ENCODE data around the gene SDK2. TPM values are rescaled to one million over a fixed set of nuclear protein-coding genes. Genes with fewer than 3 reads are reported as not detected.
A peak's percentile ranks its signal among the peaks of the same experiment; 100 is the strongest.

The SDK2 gene
- total RNA-seq, 1 donor from 2014 or later: 31.2 TPM

DNA sequence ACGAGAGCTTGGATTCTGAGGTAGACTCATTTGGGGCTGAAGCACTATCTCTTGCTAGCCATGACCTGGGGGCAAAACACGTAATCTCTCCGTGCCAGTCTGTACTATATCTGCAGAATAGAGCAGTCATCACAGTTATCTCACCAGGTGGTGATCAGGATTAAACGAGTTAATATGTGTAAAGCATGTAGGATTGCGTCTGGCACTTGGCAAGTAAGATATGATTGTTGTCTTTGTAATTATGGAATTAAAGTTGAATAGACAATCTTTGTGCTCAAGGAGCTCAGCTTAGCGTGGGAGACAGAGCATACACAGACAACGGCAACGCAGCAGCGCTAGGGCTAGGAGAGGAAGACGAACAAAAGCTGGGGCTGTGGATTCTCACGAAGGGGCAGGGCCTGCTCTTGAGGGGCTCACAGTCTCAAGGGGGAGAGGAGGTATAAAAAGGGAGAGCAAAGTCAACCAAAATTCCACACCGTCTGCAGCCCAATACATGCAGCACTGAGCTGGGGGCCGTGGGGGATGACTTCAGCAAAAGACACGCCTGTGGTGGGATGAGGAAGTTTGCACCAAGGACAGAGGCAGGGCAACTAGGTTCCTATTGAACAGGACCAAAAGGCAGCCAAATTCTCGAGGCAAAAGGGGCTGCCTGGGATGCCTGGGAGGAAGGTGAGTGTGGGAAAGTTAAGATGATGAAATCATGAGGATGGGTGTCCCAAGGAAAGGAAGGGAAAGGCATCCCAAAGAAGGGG lies 68.6 kb downstream of the SDK2 start:
- peaks cover 23% of the 10 kb centered on the region for H3K4me1 Mint-ChIP-seq
- no peaks in the 10 kb centered on the region for H3K9me3 Mint-ChIP-seq
- H3K27me3 Mint-ChIP-seq (ENCODE audit: low read depth): no peaks in the 10 kb centered on the region
- H3K36me3 Mint-ChIP-seq (ENCODE audit: low read depth): peaks cover 3% of the 10 kb centered on the region
- H3K27ac Mint-ChIP-seq (ENCODE audit: unreplicated experiment): peak overlapping the region; percentile 4
- DNase-seq (ENCODE audit: low read depth, low spot score): no peak
- no peak overlapping the region for H3K4me3 Mint-ChIP-seq
- TF ChIP-seq, protein P1, sequence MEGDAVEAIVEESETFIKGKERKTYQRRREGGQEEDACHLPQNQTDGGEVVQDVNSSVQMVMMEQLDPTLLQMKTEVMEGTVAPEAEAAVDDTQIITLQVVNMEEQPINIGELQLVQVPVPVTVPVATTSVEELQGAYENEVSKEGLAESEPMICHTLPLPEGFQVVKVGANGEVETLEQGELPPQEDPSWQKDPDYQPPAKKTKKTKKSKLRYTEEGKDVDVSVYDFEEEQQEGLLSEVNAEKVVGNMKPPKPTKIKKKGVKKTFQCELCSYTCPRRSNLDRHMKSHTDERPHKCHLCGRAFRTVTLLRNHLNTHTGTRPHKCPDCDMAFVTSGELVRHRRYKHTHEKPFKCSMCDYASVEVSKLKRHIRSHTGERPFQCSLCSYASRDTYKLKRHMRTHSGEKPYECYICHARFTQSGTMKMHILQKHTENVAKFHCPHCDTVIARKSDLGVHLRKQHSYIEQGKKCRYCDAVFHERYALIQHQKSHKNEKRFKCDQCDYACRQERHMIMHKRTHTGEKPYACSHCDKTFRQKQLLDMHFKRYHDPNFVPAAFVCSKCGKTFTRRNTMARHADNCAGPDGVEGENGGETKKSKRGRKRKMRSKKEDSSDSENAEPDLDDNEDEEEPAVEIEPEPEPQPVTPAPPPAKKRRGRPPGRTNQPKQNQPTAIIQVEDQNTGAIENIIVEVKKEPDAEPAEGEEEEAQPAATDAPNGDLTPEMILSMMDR (conservative IDR thresholded peaks at IDR 0.05): no peak

DNA sequence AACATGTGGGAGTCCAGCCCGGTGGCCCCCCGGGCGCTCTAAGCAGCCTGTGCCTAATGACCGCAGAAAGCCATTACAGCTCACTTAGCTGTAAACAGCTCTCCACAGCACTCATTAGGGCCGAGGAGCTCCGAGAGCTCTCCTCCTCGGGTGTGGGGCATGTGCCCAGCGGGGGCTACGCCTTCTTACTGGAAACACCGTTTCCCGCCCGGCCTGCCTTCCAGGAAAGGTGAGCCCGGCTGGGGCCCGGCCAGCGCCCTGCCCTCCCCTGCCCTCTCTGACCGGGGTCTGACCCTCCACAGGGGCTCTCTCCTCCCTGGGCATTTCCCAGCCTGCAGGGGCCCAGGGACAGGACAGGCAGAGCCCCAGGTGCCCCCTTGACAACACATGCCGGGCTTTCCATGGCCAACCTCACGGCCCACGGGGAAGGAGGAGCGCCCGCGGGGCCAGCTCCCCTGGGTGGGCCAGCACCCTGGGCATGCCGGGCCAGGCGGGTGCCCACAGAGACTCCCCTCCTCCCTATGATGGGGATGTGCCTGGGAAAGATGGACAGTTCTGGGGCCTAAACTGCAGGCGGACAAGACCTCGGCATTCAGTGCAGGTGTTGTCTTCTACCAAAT lies 72.6 kb downstream of the SDK2 start:
- Mint-ChIP-seq H3K4me3 (no peak overlapping the region), H3K27me3 (ENCODE audit: low read depth) (no peaks in the 10 kb centered on the region), H3K27ac (ENCODE audit: unreplicated experiment) (no peak overlapping the region), H3K4me1 (peaks cover 43% of the 10 kb centered on the region), H3K36me3 (ENCODE audit: low read depth) (no peaks in the 10 kb centered on the region), H3K9me3 (no peaks in the 10 kb centered on the region)
- TF ChIP-seq, protein P1 (conservative IDR thresholded peaks at IDR 0.05): no peak
- DNase-seq (ENCODE audit: low read depth, low spot score): no peak

DNA sequence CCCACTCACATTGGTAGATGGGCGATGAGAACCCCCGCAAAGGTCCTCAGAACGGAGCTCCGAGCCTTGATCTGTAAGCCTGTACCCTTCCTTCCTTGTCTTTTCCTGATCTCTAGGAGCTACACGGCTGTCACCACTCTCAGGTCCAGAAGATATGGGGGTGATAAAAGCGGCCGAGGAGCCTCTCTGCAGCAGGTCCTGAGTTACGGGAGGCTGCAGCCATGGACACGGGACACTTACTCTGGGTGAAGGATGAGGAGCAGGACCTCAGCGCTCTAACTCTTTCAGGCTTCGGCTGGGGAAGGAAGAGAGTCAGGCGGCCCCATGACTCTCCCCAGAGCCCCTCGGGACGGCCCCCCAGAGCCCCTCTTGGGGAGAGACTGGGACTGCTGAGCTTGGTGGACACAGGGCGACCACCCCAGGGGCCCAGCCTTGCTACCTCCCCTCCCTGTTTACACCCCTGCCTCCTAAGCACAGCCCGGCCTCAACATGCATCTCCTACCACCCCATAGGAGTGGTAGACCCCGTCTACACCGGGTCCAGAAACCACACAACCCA lies 74.4 kb downstream of the SDK2 start:
- DNase-seq (ENCODE audit: low read depth, low spot score): no peak
- H3K4me1 Mint-ChIP-seq: peaks cover 43% of the 10 kb centered on the region
- TF ChIP-seq, protein P1 (conservative IDR thresholded peaks at IDR 0.05): no peak
- no peaks in the 10 kb centered on the region for H3K27me3 Mint-ChIP-seq (ENCODE audit: low read depth)
- H3K9me3 Mint-ChIP-seq: no peaks in the 10 kb centered on the region
- H3K36me3 Mint-ChIP-seq (ENCODE audit: low read depth): no peaks in the 10 kb centered on the region
- H3K4me3 Mint-ChIP-seq: no peak overlapping the region
- H3K27ac Mint-ChIP-seq (ENCODE audit: unreplicated experiment): peak overlapping the region; percentile 81

DNA sequence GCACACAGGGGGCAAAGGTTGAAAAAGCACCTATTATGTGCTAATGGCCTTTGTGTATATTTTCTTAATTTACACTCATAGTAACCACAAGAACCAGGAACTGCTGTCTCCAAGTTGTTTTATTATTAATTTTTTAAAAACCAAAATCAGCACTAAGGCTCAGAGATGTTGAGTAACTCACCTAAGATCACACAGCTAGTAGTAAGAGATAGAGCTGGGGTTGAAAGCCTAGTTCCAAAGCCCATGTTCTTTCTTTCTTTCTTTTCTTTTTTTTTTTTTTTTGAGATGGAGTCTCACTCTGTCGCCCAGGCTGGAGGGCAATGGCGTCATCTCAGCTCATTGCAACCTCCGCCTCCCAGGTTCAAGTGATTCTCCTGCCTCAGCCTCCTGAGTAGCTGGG lies 75.3 kb downstream of the SDK2 start:
- no peaks in the 10 kb centered on the region for H3K9me3 Mint-ChIP-seq
- no peaks in the 10 kb centered on the region for H3K36me3 Mint-ChIP-seq (ENCODE audit: low read depth)
- no peak overlapping the region for H3K27ac Mint-ChIP-seq (ENCODE audit: unreplicated experiment)
- peaks cover 45% of the 10 kb centered on the region for H3K4me1 Mint-ChIP-seq
- TF ChIP-seq, protein P1 (conservative IDR thresholded peaks at IDR 0.05): no peak
- H3K27me3 Mint-ChIP-seq (ENCODE audit: low read depth): no peaks in the 10 kb centered on the region
- H3K4me3 Mint-ChIP-seq: no peak overlapping the region
- DNase-seq (ENCODE audit: low read depth, low spot score): no peak

DNA sequence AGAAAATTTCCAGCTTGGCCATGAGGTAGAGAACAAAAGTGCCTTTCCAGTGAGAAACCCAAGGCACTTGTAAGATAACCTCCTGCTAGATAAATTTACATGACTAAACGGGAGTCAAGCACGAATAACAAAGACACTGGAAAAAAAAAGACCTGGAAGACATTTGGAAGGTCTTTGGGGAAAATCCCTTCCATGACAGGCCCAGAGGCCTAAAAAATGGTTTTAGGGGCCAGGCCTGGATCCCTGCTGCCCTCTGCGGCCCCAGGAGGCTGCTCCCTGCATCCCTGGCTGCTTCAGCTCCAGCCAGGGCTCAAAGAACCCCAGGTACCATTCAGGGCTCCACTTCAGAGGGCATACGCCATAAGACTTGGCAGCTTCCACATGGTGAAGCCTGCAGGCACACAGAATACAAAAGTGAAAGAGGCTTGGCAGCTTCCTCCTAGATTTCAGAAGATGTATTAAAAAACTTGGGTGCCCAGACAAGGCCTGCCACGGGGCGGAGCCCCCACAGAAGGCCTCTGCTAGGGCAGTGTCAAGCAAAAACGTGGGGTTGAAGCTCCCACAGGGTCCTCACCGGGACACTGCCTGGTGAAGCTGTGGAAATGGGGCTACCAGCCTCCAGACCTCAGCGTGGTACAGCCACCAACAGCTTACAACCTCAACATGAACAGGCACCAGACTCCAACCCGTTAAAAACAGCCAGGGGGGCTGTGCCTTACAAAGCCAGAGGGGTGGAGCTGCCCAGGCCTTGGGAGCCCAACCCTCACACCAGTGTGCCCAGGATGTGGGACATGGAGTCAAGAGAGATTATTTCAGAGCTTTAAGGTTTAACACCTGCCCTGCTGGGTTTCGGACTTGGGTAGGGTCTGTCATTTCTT lies 77.1 kb downstream of the SDK2 start:
- no peak for DNase-seq (ENCODE audit: low read depth, low spot score)
- Mint-ChIP-seq H3K4me1 (peaks cover 46% of the 10 kb centered on the region), H3K36me3 (ENCODE audit: low read depth) (no peaks in the 10 kb centered on the region), H3K27me3 (ENCODE audit: low read depth) (no peaks in the 10 kb centered on the region), H3K9me3 (no peaks in the 10 kb centered on the region), H3K4me3 (no peak overlapping the region), H3K27ac (ENCODE audit: unreplicated experiment) (no peak overlapping the region)
- TF ChIP-seq, protein P1 (conservative IDR thresholded peaks at IDR 0.05): no peak
